Stimulated activated naive B cell treated with anti-CD40 and anti-IgM and Interleukin-4, amounts not matched to agents 10 μg/mL and 1 μg/mL and 100 μg/mL, for 72 hours (primary cell): ENCODE results near the gene SURF4.

Experiments
- ATAC-seq, 2 donors: fragments of 150-1000 bp; cut with Tn5 transposase; replicated peaks; 2 replicates each; pipeline ENCODE4 v1.10.0; 2021; ENCODE audit warnings: moderate library complexity in 1 of 2
- DNase-seq: peaks from one replicate; pipeline ENCODE4 v3.0.0; 2021
- H3K27ac Mint-ChIP-seq: one replicate; pipeline ENCODE4 v1.8.0; 2022; ENCODE audit warnings: mild to moderate bottlenecking, mixed read lengths
- H3K27me3 Mint-ChIP-seq, 2 donors: one replicate each; pipeline ENCODE4 v1.8.0; 2022; ENCODE audit warnings: mixed read lengths in 2 of 2
- H3K36me3 Mint-ChIP-seq, 2 donors: one replicate each; pipeline ENCODE4 v1.8.0; 2022; ENCODE audit warnings: mixed read lengths in 2 of 2, mild to moderate bottlenecking in 1 of 2
- H3K4me1 Mint-ChIP-seq, 2 donors: one replicate each; pipeline ENCODE4 v1.8.0; 2022; ENCODE audit warnings: mixed read lengths in 2 of 2, mild to moderate bottlenecking in 1 of 2
- H3K4me3 Mint-ChIP-seq, 2 donors: one replicate each; pipeline ENCODE4 v1.8.0; 2022; ENCODE audit warnings: mild to moderate bottlenecking in 2 of 2, mixed read lengths in 2 of 2, moderate library complexity in 1 of 2
- H3K9me3 Mint-ChIP-seq, 2 donors: one replicate each; pipeline ENCODE4 v1.8.0; 2022; ENCODE audit warnings: mixed read lengths in 2 of 2, mild to moderate bottlenecking in 1 of 2

SURF4 gene

GRCh38 chr9:133359399-133360175, 16.3 kb downstream of the SURF4 start:
- H3K4me3 Mint-ChIP-seq, result no peak overlapping the region
- DNase-seq (no peak), ATAC-seq (no peak)
- H3K4me1 Mint-ChIP-seq, result peaks cover 32 to 59% of the 10 kb centered on the region in 2 donors
- H3K9me3 Mint-ChIP-seq, result no peaks in the 10 kb centered on the region
- H3K27ac Mint-ChIP-seq, result peak overlapping the region; percentile 80
- H3K27me3 Mint-ChIP-seq, result no peaks in the 10 kb centered on the region
- peaks cover 36 to 53% of the 10 kb centered on the region in 2 donors for H3K36me3 Mint-ChIP-seq

- Mint-ChIP-seq H3K27me3 (no peaks in the 10 kb centered on the region), H3K9me3 (no peaks in the 10 kb centered on the region), H3K36me3 (peaks cover 25 to 45% of the 10 kb centered on the region in 2 donors), H3K4me1 (peaks cover 40 to 79% of the 10 kb centered on the region in 2 donors), H3K27ac (peak overlapping the region; percentile 73), H3K4me3 (peak overlapping the region; percentile 91 to 96)
- DNase-seq (no peak), ATAC-seq (no peak)
These were observed 18.2 kb downstream of the SURF4 start for GRCh38 chr9:133357656-133358055.

GRCh38 chr9:133356391-133357091, 19.3 kb downstream of the SURF4 start, which contains the start of the genes SURF1 and SURF2:
SURF1 (minus strand) TSS chr9:133356487; CDS start chr9:133356453, 34 bp downstream.
SURF2 (plus strand) TSS chr9:133356550; CDS start chr9:133356593, 43 bp downstream.
- Mint-ChIP-seq H3K9me3 (no peaks in the 10 kb centered on the region), H3K4me1 (peaks cover 44 to 78% of the 10 kb centered on the region in 2 donors), H3K27ac (peak within 1 kb of the TSS; percentile 92), H3K36me3 (peaks cover 26 to 46% of the 10 kb centered on the region in 2 donors), H3K4me3 (peak within 1 kb of the TSS; percentile 91 to 96), H3K27me3 (no peaks in the 10 kb centered on the region)
- peak; percentile 85 to 91 for ATAC-seq
- peak; percentile 81 for DNase-seq

DNA sequence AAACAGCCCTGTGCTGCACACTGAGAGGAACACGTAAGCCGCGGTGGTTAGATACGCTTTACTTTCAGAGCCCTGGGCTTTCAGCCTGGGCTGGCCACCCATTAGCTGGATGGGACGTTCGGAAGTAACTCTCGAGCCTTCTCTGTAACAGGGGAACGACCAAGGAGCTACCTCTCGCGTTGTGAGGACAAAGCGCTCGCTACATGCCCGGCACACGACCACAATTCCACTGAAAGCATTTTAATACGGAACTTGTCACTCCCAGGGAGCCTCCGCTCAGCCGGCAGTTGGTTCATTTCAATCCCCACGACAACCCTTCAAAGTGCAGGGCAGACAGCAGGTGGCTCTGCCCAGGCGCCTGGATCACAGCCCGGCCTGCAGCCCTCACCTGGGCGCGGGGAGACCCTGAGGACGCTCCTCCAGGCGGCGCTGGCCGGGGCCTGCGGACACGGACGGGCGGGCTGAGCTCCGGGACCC, 19.9 kb downstream of the SURF4 start:
- H3K27ac Mint-ChIP-seq, result peak overlapping the region; percentile 90
- no peaks in the 10 kb centered on the region for H3K9me3 Mint-ChIP-seq
- H3K4me1 Mint-ChIP-seq, result peaks cover 42 to 74% of the 10 kb centered on the region in 2 donors
- DNase-seq (no peak), ATAC-seq (peak; percentile 43 to 44)
- peak overlapping the region; percentile 87 to 96 for H3K4me3 Mint-ChIP-seq
- no peaks in the 10 kb centered on the region for H3K27me3 Mint-ChIP-seq
- H3K36me3 Mint-ChIP-seq, result peaks cover 24 to 40% of the 10 kb centered on the region in 2 donors

DNA sequence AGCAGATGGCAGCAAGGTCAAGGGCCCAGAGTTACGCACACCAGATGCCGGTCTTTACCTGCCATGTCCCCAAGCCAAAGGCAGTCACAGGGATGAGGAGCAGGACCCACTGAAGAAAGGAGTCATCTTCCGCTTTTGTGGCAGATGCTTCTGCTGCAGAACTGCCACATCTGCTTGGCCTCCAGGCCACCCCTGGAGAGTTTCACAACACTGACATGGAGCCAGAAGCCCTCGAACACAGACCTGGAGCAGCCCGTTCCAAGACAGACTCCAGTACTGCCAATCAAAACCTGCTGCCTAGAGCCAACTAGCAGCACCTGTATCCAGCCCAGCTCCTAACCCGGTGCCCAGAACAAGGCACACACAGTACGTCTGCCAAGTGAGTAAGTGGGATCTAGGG, 21.1 kb downstream of the SURF4 start:
- H3K4me3 Mint-ChIP-seq, result peak overlapping the region; percentile 52 to 56
- peaks cover 41 to 73% of the 10 kb centered on the region in 2 donors for H3K4me1 Mint-ChIP-seq
- no peaks in the 10 kb centered on the region for H3K9me3 Mint-ChIP-seq
- H3K27ac Mint-ChIP-seq, result peak overlapping the region; percentile 59
- no peak for ATAC-seq
- no peak for DNase-seq
- H3K36me3 Mint-ChIP-seq, result peaks cover 27 to 43% of the 10 kb centered on the region in 2 donors
- H3K27me3 Mint-ChIP-seq, result no peaks in the 10 kb centered on the region

DNA sequence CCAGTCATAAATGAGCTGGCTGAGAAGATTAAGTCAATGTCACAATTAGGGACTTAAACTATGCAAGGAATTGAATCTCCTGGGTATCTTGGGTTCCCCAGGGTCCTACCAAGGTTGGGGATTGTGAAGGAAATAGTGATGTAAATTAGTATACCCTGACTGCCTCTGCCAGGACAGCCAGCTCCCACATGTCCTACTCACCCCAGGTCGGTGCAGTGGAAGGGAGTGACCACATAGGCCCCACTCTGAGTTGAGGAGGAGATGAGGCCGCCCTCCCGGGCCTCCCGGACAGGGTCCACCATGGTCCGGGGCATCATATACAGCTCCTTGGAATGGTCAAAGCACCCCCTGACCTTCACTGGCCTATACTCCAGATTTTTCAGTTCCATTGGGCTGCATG, 22.3 kb downstream of the SURF4 start:
- Mint-ChIP-seq H3K27me3 (no peaks in the 10 kb centered on the region), H3K27ac (peak overlapping the region; percentile 92), H3K36me3 (peaks cover 33 to 48% of the 10 kb centered on the region in 2 donors), H3K9me3 (no peaks in the 10 kb centered on the region), H3K4me1 (peaks cover 41 to 73% of the 10 kb centered on the region in 2 donors), H3K4me3 (no peak overlapping the region)
- DNase-seq, result no peak
- ATAC-seq, result no peak

GRCh38 chr9:133352635-133353340, 23.1 kb downstream of the SURF4 start:
- Mint-ChIP-seq H3K27me3 (no peaks in the 10 kb centered on the region), H3K4me3 (peak overlapping the region in 1 of 2 donors; percentile 37), H3K4me1 (peaks cover 37 to 73% of the 10 kb centered on the region in 2 donors)

DNA sequence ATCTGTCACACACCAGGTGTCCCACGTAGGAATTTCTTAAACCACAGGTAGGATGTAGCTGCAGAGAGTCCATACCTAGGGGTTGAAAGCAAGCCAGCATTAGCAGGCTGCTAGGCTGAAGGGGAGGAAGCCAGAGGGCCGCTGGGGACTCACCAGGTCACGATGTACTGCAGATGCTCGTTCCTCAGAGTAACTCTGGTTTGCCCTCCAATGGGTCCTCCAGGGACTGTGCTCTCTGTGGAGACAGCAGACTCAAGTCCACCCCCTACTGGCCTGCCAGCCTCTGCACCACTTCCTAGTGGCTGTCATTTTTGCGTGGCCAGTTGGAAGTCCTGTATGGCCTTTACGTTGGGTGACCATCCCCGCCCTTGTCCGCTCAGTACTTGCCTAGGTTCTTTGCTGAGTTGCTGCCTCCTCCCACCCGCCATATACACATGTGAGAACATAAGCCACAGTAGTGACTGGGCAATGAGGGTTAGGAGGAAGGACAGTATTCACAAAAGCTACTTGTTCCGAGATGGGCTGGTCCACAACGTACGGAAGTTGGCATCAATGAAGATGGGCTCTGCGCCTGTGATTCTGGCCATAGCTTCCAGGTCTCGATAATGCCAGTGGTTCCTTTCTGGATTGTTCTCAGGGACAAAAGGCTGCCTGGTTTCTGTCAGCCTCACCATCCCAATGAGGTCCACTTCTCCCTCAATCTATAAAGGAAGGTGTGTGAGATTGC, 23.8 kb downstream of the SURF4 start:
- peak overlapping the region in 1 of 2 donors; percentile 32 for H3K4me3 Mint-ChIP-seq
- peaks cover 37 to 48% of the 10 kb centered on the region in 2 donors for H3K36me3 Mint-ChIP-seq
- H3K27me3 Mint-ChIP-seq, result no peaks in the 10 kb centered on the region
- DNase-seq, result peak; percentile 34
- no peaks in the 10 kb centered on the region for H3K9me3 Mint-ChIP-seq
- peaks cover 33 to 70% of the 10 kb centered on the region in 2 donors for H3K4me1 Mint-ChIP-seq
- ATAC-seq, result peak; percentile 21 to 31
- peak overlapping the region; percentile 71 for H3K27ac Mint-ChIP-seq

More at GRCh38 chr9:133352635-133353340, 23.1 kb downstream of the SURF4 start:
- peak overlapping the region; percentile 92 for H3K27ac Mint-ChIP-seq
- H3K36me3 Mint-ChIP-seq, result peaks cover 40 to 48% of the 10 kb centered on the region in 2 donors
- DNase-seq (no peak), ATAC-seq (no peak)
- H3K9me3 Mint-ChIP-seq, result no peaks in the 10 kb centered on the region

GRCh38 chr9:133351526-133351907, 24.3 kb downstream of the SURF4 start:
- Mint-ChIP-seq H3K27ac (no peak overlapping the region), H3K4me1 (peaks cover 38 to 72% of the 10 kb centered on the region in 2 donors), H3K4me3 (no peak overlapping the region), H3K27me3 (no peaks in the 10 kb centered on the region), H3K36me3 (peaks cover 37 to 54% of the 10 kb centered on the region in 2 donors), H3K9me3 (no peaks in the 10 kb centered on the region)
- DNase-seq, result no peak
- ATAC-seq, result no peak

- peaks cover 42 to 81% of the 10 kb centered on the region in 2 donors for H3K4me1 Mint-ChIP-seq
- H3K9me3 Mint-ChIP-seq, result no peaks in the 10 kb centered on the region
- H3K27me3 Mint-ChIP-seq, result no peaks in the 10 kb centered on the region
- DNase-seq (no peak), ATAC-seq (no peak)
- peaks cover 39 to 61% of the 10 kb centered on the region in 2 donors for H3K36me3 Mint-ChIP-seq
- peak overlapping the region; percentile 100 for H3K27ac Mint-ChIP-seq
- H3K4me3 Mint-ChIP-seq, result peak overlapping the region; percentile 97 to 99
These were observed 25.8 kb downstream of the SURF4 start for GRCh38 chr9:133349965-133350616.

DNA sequence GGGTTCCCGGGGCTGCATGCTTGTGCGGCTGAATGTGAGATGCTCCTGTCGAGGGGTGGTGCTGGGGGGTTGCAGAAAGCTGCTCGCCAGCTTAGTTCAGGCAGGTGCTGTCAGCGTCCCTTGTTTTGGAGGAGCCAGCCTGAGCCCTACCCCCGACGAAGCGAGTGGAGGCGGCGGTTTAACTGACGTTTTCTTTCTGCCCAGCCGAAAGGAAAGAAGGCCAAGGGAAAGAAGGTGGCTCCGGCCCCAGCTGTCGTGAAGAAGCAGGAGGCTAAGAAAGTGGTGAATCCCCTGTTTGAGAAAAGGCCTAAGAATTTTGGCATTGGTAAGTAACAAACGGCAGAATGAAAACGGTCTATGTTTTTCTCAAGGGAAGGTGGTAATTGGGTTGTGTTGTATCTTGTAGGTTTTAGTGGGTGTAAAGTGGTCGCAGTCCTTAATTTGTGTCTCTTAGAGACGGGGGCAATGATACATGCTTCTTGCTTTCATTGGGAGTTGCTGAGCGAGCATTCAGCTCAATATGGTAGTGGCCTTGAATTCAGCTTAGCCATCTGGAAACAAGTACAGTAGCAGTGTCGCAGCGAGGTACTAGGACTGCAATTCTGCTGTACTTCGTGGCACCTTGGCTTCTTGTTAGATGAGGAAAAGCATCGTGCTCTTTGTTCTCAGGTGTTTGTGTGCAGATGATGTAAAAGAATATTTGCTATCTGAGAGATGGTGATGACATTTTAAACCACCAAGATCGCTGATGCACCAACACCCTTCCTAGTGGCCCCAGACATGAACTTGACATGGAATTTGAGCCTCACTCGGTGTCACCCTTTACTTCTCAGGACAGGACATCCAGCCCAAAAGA, 26.9 kb downstream of the SURF4 start:
- peaks cover 46 to 73% of the 10 kb centered on the region in 2 donors for H3K36me3 Mint-ChIP-seq
- no peaks in the 10 kb centered on the region for H3K27me3 Mint-ChIP-seq
- H3K9me3 Mint-ChIP-seq, result no peaks in the 10 kb centered on the region
- H3K4me1 Mint-ChIP-seq, result peaks cover 35 to 76% of the 10 kb centered on the region in 2 donors
- peak overlapping the region; percentile 100 for H3K27ac Mint-ChIP-seq
- H3K4me3 Mint-ChIP-seq, result peak overlapping the region; percentile 97 to 99
- no peak for DNase-seq
- no peak for ATAC-seq

GRCh38 chr9:133347985-133348717, 27.7 kb downstream of the SURF4 start, which contains the start of the genes MED22 and RPL7A:
MED22 (minus strand) TSS chr9:133348131; CDS start chr9:133346662, 1,469 bp downstream.
RPL7A (plus strand) TSS chr9:133348218; CDS start chr9:133348244, 26 bp downstream.
- Mint-ChIP-seq H3K4me1 (peaks cover 33 to 69% of the 10 kb centered on the region in 2 donors), H3K4me3 (peak within 1 kb of the TSS; percentile 97 to 99), H3K36me3 (peaks cover 44 to 75% of the 10 kb centered on the region in 2 donors), H3K27ac (peak within 1 kb of the TSS; percentile 100), H3K27me3 (no peaks in the 10 kb centered on the region), H3K9me3 (no peaks in the 10 kb centered on the region)
- ATAC-seq (peak; percentile 81 to 83), DNase-seq (peak; percentile 91)
